H1 (cell line): ENCODE measurements around the gene GPR63.

ENCODE experiments used
- CTCF ChIP-seq, 3 experiments: IDR thresholded peaks; 1 replicate in 2 of 3; 2 replicates in 1 of 3; pipeline versions ENCODE4 v1.5.1 to v1.6.1; 2011; ENCODE audit warnings: low read length in 3 of 3, mild to moderate bottlenecking in 3 of 3, inconsistent platforms in 2 of 3, low read depth in 1 of 3, moderate library complexity in 1 of 3; ENCODE audit not compliant: insufficient read depth in 1 of 3; ENCODE audit errors: control extremely low read depth in 1 of 3
- EP300 ChIP-seq, 2 experiments: IDR thresholded peaks; 1 replicate in 1 of 2; 2 replicates in 1 of 2; pipeline ENCODE4 v1.6.1; 2011 to 2012; ENCODE audit warnings: low read depth in 2 of 2, low read length in 2 of 2, mild to moderate bottlenecking in 2 of 2, borderline replicate concordance in 1 of 2, inconsistent platforms in 1 of 2, moderate library complexity in 1 of 2
- JUN ChIP-seq: IDR thresholded peaks from 2 replicates; pipeline ENCODE4 v1.6.1; 2011; ENCODE audit warnings: low read depth, mild to moderate bottlenecking, improper control_type of control experiment, low read length
- MAX ChIP-seq: IDR thresholded peaks from 2 replicates; pipeline ENCODE4 v1.6.1; 2012; ENCODE audit warnings: inconsistent platforms
- POLR2A ChIP-seq, 2 experiments: IDR thresholded peaks; 1 replicate in 1 of 2; 2 replicates in 1 of 2; pipeline ENCODE4 v1.6.1; 2011; ENCODE audit warnings: low read depth in 2 of 2, low read length in 2 of 2, mild to moderate bottlenecking in 2 of 2; ENCODE audit errors: control extremely low read depth in 1 of 2
- POLR2AphosphoS5 ChIP-seq: IDR thresholded peaks from 2 replicates; pipeline ENCODE4 v1.6.1; 2011; ENCODE audit warnings: low read depth, low read length
- RAD21 ChIP-seq, 2 experiments: IDR thresholded peaks in 1 of 2; conservative IDR thresholded peaks in 1 of 2; 2 replicates each; pipeline ENCODE4 v1.6.1; 2011; ENCODE audit warnings: low read depth in 2 of 2, low read length in 2 of 2, improper control_type of control experiment in 1 of 2, inconsistent platforms in 1 of 2, mild to moderate bottlenecking in 1 of 2, moderate library complexity in 1 of 2
- RXRA ChIP-seq: IDR thresholded peaks from 2 replicates; pipeline ENCODE4 v1.6.1; 2011; ENCODE audit warnings: low read depth, mild to moderate bottlenecking, low read length, moderate library complexity; ENCODE audit not compliant: insufficient read depth
- SAP30 ChIP-seq: fragments of 300-600 bp; sonication (generic); IDR thresholded peaks from 2 replicates; pipeline ENCODE4 v1.7.1; 2012; ENCODE audit warnings: low read length, moderate library complexity, mild to moderate bottlenecking, inconsistent platforms; ENCODE audit not compliant: insufficient read depth, insufficient replicate concordance
- SP1 ChIP-seq: IDR thresholded peaks from 2 replicates; pipeline ENCODE4 v1.6.1; 2011; ENCODE audit warnings: low read depth, low read length
- SP4 ChIP-seq: IDR thresholded peaks from 2 replicates; pipeline ENCODE4 v1.6.1; 2012; ENCODE audit warnings: low read length, inconsistent platforms
- TAF7 ChIP-seq: optimal IDR thresholded peaks from 2 replicates; pipeline ENCODE3; 2011; ENCODE audit warnings: low read depth, mild to moderate bottlenecking, inconsistent platforms, low read length, moderate library complexity, borderline replicate concordance
- USF2 ChIP-seq: IDR thresholded peaks from 2 replicates; pipeline ENCODE4 v1.6.1; 2011; ENCODE audit warnings: low read length, improper control_type of control experiment

GRCh38 chr6:96826865-96827264, 10.4 kb downstream of the GPR63 start:
- TF ChIP-seq RAD21 (IDR thresholded peaks at IDR 0.05 in 1 of 2, conservative IDR thresholded peaks at IDR 0.05 in 1 of 2; ENCODE audit: low read depth in 2 of 2, low read length in 2 of 2) (no peak), CTCF (IDR thresholded peaks at IDR 0.05; ENCODE audit: control extremely low read depth in 1 of 3, insufficient read depth in 1 of 3, low read depth in 1 of 3, low read length in 3 of 3) (no peak), RXRA (no peak), POLR2A (IDR thresholded peaks at IDR 0.05; ENCODE audit: control extremely low read depth in 1 of 2, low read depth in 2 of 2, low read length in 2 of 2) (no peak), SP4 (no peak), TAF7 (no peak), SP1 (no peak), SAP30 (no peak), MAX (no peak), USF2 (no peak), JUN (no peak), EP300 (IDR thresholded peaks at IDR 0.05; ENCODE audit: borderline replicate concordance in 1 of 2, low read depth in 2 of 2, low read length in 2 of 2) (no peak), POLR2AphosphoS5 (no peak)
